WTC11 (cell line): ENCODE results near the gene IQCE. TPM values are rescaled to one million over a fixed set of nuclear protein-coding genes. Genes with fewer than 3 reads are reported as not detected.

Experiments
- ATAC-seq: fragments of 200-7000 bp; cut with Tn5 transposase; 2 replicates; pipeline ENCODE4 v1.10.0; 2021; ENCODE audit warnings: mild to moderate bottlenecking, moderate library complexity
- CTCF ChIA-PET: fragments of 300-600 bp; sonication (Branson Sonifier 250); formaldehyde crosslinking; loops from one replicate; lab custom pipeline; 2021; ENCODE audit warnings: antibody characterized with exemption; lab: Charles Lee
- POLR2A ChIA-PET: fragments of 350-600 bp; sonication (Branson Sonifier 250); formaldehyde crosslinking; loops from one replicate; lab custom pipeline; 2021; ENCODE audit warnings: antibody characterized with exemption; lab: Charles Lee
- DNase-seq: peaks from one replicate; pipeline ENCODE4 v3.0.0; 2021; ENCODE audit warnings: low spot score
- H3K27ac Mint-ChIP-seq: 2 replicates; pipeline ENCODE4 v1.8.0; 2021; ENCODE audit warnings: mixed read lengths
- H3K27me3 Mint-ChIP-seq: 2 replicates; pipeline ENCODE4 v1.8.0; 2021; ENCODE audit warnings: low read depth, mild to moderate bottlenecking, moderate library complexity, mixed read lengths
- H3K36me3 Mint-ChIP-seq: 2 replicates; pipeline ENCODE4 v1.8.0; 2021; ENCODE audit warnings: mixed read lengths
- H3K4me1 Mint-ChIP-seq: 2 replicates; pipeline ENCODE4 v1.8.0; 2022; ENCODE audit warnings: mixed read lengths
- H3K4me3 Mint-ChIP-seq: 2 replicates; pipeline ENCODE4 v1.8.0; 2021; ENCODE audit warnings: mild to moderate bottlenecking, moderate library complexity, mixed read lengths
- H3K9me3 Mint-ChIP-seq: 2 replicates; pipeline ENCODE4 v1.8.0; 2021; ENCODE audit warnings: mixed read lengths
- ETV6 ChIP-seq: sonication (generic); formaldehyde crosslinking; IDR thresholded peaks from 2 replicates; pipeline ENCODE4 v1.8.1; 2022; ENCODE audit warnings: mild to moderate bottlenecking, missing genetic modification reagents
- FOXJ3 ChIP-seq: sonication (generic); formaldehyde crosslinking; IDR thresholded peaks from 2 replicates; pipeline ENCODE4 v1.9.0; 2021; ENCODE audit warnings: missing genetic modification reagents, mild to moderate bottlenecking, borderline replicate concordance
- FOXK1 ChIP-seq: sonication (generic); formaldehyde crosslinking; IDR thresholded peaks from 2 replicates; pipeline ENCODE4 v1.8.0; 2022; ENCODE audit warnings: mild to moderate bottlenecking, moderate library complexity, missing genetic modification reagents
- FOXP1 ChIP-seq: sonication (generic); formaldehyde crosslinking; IDR thresholded peaks from 2 replicates; pipeline ENCODE4 v1.8.0; 2022; ENCODE audit warnings: missing genetic modification reagents, mild to moderate bottlenecking, moderate library complexity, borderline replicate concordance
- NR1H2 ChIP-seq: sonication (generic); formaldehyde crosslinking; IDR thresholded peaks from 2 replicates; pipeline ENCODE4 v1.9.0; 2021; ENCODE audit warnings: mild to moderate bottlenecking, moderate library complexity, missing genetic modification reagents
- NR2C2 ChIP-seq: sonication (generic); formaldehyde crosslinking; IDR thresholded peaks from 2 replicates; pipeline ENCODE4 v1.8.0; 2022; ENCODE audit warnings: mild to moderate bottlenecking, missing genetic modification reagents
- SMAD3 ChIP-seq: sonication (generic); formaldehyde crosslinking; IDR thresholded peaks from 2 replicates; pipeline ENCODE4 v1.8.0; 2022; ENCODE audit warnings: missing genetic modification reagents, mild to moderate bottlenecking, borderline replicate concordance
- SMAD4 ChIP-seq: sonication (generic); formaldehyde crosslinking; IDR thresholded peaks from 2 replicates; pipeline ENCODE4 v1.8.0; 2022; ENCODE audit warnings: mild to moderate bottlenecking, missing genetic modification reagents
- TCF7 ChIP-seq: sonication (generic); formaldehyde crosslinking; IDR thresholded peaks from 2 replicates; pipeline ENCODE4 v1.8.0; 2022; ENCODE audit warnings: mild to moderate bottlenecking, low read depth, missing genetic modification reagents, moderate library complexity
- TEAD4 ChIP-seq: sonication (generic); formaldehyde crosslinking; IDR thresholded peaks from 2 replicates; pipeline ENCODE4 v1.8.0; 2022; ENCODE audit warnings: mild to moderate bottlenecking, missing genetic modification reagents
- TP53 ChIP-seq: sonication (generic); formaldehyde crosslinking; IDR thresholded peaks from 2 replicates; pipeline ENCODE4 v1.8.1; 2023; ENCODE audit warnings: mild to moderate bottlenecking, missing genetic modification reagents
- ZNF121 ChIP-seq: sonication (generic); formaldehyde crosslinking; IDR thresholded peaks from 2 replicates; pipeline ENCODE4 v1.8.0; 2023; ENCODE audit warnings: missing genetic modification reagents
- ZNF263 ChIP-seq: sonication (generic); formaldehyde crosslinking; IDR thresholded peaks from 2 replicates; pipeline ENCODE4 v1.8.1; 2022; ENCODE audit warnings: low read depth, mild to moderate bottlenecking, moderate library complexity, missing genetic modification reagents
- ZNF416 ChIP-seq: fragments of 250-450 bp; sonication (Bioruptor Pico); IDR thresholded peaks from 2 replicates; pipeline ENCODE4 v1.9.0; 2021; ENCODE audit warnings: mild to moderate bottlenecking, inconsistent platforms
- ZNF423 ChIP-seq: fragments of 250-450 bp; sonication (Bioruptor Pico); IDR thresholded peaks from 2 replicates; pipeline ENCODE4 v2.1.2; 2022; ENCODE audit warnings: mild to moderate bottlenecking, moderate library complexity
- total RNA-seq: library from RNA; stranded (reverse); gene quantifications from 3 replicates; pipeline ENCODE4 v1.2.3, GENCODE V29; 2021
- TF ChIP-seq, protein P1 (sequence below): sonication (generic); formaldehyde crosslinking; IDR thresholded peaks from 2 replicates; pipeline ENCODE4 v1.8.0; 2023; ENCODE audit warnings: missing genetic modification reagents
- TF ChIP-seq, protein P2 (sequence below): sonication (generic); formaldehyde crosslinking; IDR thresholded peaks from 2 replicates; pipeline ENCODE4 v1.8.0; 2022; ENCODE audit warnings: mild to moderate bottlenecking, missing genetic modification reagents
- TF ChIP-seq, protein P3 (sequence below): sonication (generic); formaldehyde crosslinking; IDR thresholded peaks from 2 replicates; pipeline ENCODE4 v1.8.1; 2022; ENCODE audit warnings: mild to moderate bottlenecking, moderate library complexity, missing genetic modification reagents
- TF ChIP-seq, protein P4 (sequence below): sonication (generic); formaldehyde crosslinking; conservative IDR thresholded peaks from 2 replicates; pipeline ENCODE4 v1.8.1; 2022; ENCODE audit warnings: mild to moderate bottlenecking, missing genetic modification reagents
- TF ChIP-seq, protein P5 (sequence below): fragments of 250-450 bp; sonication (Bioruptor Pico); IDR thresholded peaks from 2 replicates; pipeline ENCODE4 v1.8.0; 2021; ENCODE audit warnings: mild to moderate bottlenecking
- TF ChIP-seq, protein P6 (sequence below): fragments of 200-600 bp; IDR thresholded peaks from 2 replicates; pipeline ENCODE4 v1.8.0; 2022; ENCODE audit warnings: antibody characterized with exemption
- TF ChIP-seq, protein P7 (sequence below): fragments of 250-450 bp; sonication (Bioruptor Pico); conservative IDR thresholded peaks from 2 replicates; pipeline ENCODE4 v1.9.0; 2021; ENCODE audit warnings: mild to moderate bottlenecking

Gene IQCE
- total RNA-seq, 1 experiment from 2014 or later = 4.4 TPM

DNA sequence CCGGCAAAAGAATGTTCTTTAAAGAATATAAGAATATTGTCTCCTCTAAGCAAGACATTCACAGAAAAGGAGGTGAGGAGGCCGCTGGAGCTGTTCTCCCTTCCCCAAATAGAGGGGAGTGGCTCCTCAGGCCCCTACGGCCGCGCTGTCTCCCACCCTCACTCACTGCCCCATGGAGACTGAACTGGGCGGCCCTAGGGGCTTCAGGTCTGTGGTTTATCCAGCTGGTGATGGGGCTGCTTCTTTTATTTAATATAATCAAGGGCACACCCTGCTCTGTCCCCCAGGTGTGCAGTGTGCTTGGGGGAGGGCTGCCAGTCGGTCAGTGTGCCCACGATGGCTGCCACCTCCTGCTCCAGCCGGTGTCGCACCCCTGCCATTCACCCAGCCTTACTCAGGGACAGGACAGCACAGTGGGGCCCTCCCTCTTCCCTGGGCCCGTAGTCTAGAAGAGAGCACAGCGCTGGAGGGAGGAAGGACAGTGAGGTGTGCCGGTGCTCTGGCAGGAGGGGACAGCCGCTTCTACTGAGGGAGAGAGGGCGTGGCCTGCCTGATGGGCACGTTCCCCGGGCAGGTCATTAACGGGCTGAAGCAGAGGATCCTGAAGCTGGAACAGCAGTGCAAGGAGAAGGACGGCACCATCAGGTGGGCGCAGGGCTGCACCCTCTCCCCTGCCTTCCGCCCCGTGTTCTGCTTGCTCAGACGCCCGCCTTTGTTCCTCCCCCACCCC is 23.4 kb downstream of the IQCE start:
- TF ChIP-seq, protein P1, sequence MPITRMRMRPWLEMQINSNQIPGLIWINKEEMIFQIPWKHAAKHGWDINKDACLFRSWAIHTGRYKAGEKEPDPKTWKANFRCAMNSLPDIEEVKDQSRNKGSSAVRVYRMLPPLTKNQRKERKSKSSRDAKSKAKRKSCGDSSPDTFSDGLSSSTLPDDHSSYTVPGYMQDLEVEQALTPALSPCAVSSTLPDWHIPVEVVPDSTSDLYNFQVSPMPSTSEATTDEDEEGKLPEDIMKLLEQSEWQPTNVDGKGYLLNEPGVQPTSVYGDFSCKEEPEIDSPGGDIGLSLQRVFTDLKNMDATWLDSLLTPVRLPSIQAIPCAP (CRISPR knock-in tag) = no peak
- TF ChIP-seq ZNF121 (CRISPR knock-in tag) (peak; percentile 69; the same call in 1 of the 2 replicates), SMAD3 (CRISPR knock-in tag) (no peak), ZNF263 (CRISPR knock-in tag) (peak; percentile 14; the same call in 1 of the 2 replicates)
- TF ChIP-seq, protein P2, sequence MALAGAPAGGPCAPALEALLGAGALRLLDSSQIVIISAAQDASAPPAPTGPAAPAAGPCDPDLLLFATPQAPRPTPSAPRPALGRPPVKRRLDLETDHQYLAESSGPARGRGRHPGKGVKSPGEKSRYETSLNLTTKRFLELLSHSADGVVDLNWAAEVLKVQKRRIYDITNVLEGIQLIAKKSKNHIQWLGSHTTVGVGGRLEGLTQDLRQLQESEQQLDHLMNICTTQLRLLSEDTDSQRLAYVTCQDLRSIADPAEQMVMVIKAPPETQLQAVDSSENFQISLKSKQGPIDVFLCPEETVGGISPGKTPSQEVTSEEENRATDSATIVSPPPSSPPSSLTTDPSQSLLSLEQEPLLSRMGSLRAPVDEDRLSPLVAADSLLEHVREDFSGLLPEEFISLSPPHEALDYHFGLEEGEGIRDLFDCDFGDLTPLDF (CRISPR knock-in tag) = no peak
- CTCF ChIA-PET = interaction anchor here (0.6 to 2.2 kb wide), 4 partner anchors 27 to 114 kb away, joined by 3 to 7 read pairs (median 3); no protein-coding TSS in a partner anchor
- Mint-ChIP-seq H3K36me3 (0 out of 2 replicates have a peak, but pooled peaks cover 3% of the 10 kb centered on the region), H3K27me3 (no peaks in the 10 kb centered on the region), H3K9me3 (no peaks in the 10 kb centered on the region), H3K27ac (no peak overlapping the region), H3K4me1 (peaks cover 16% of the 10 kb centered on the region), H3K4me3 (no peak overlapping the region)
- DNase-seq (no peak), ATAC-seq (peak; percentile 46)
- POLR2A ChIA-PET = interaction anchor here (0.6 kb wide), 1 partner anchor 131 kb away, joined by 3 read pairs; no protein-coding TSS in a partner anchor

DNA sequence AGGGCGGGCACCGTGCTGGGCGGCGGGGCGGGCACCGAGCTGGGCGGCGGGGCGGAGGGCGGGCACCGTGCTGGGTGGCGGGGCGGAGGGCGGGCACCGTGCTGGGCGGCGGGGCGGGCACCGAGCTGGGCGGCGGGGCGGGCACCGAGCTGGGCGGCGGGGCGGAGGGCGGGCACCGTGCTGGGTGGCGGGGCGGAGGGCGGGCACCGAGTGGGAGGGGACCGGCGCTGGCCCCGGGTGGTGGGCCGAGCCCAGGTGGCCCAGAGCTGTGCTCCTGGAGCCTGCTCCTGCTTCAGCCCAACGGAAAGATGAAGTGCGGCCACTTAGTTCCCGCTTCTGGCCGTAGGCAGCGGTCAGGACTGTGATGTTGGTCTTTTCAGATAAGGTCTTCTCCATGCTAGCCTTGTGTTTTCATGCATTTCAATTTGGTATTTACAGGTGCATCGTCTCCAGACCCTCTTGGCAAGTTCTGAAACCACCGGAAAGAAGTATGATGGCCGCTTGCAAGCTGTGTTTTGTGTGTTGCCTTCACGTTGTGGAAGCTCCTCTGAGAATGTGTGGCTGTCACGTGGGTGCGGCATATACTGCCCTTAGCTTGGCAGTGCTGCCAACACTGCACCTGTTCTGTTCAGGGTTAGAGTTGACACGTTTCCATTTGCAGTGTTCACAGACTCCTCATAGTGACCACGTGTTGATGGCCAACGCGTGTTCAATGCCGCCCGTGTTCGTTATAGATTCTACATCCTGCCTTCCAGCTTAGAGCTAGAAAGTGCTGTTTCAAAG is 25.2 kb downstream of the IQCE start:
- Mint-ChIP-seq H3K27me3 (no peaks in the 10 kb centered on the region), H3K4me3 (no peak overlapping the region), H3K36me3 (0 out of 2 replicates have a peak, but pooled peaks cover 3% of the 10 kb centered on the region), H3K4me1 (peaks cover 16% of the 10 kb centered on the region), H3K27ac (peak overlapping the region; percentile 72; the same call in 1 of the 2 replicates), H3K9me3 (no peaks in the 10 kb centered on the region)
- no peak for ATAC-seq
- TF ChIP-seq ZNF423 (no peak), NR1H2 (CRISPR knock-in tag) (no peak), FOXK1 (CRISPR knock-in tag) (no peak), TP53 (CRISPR knock-in tag) (no peak)
- TF ChIP-seq, protein P3, sequence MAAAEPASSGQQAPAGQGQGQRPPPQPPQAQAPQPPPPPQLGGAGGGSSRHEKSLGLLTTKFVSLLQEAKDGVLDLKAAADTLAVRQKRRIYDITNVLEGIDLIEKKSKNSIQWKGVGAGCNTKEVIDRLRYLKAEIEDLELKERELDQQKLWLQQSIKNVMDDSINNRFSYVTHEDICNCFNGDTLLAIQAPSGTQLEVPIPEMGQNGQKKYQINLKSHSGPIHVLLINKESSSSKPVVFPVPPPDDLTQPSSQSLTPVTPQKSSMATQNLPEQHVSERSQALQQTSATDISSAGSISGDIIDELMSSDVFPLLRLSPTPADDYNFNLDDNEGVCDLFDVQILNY (CRISPR knock-in tag) = no peak
- DNase-seq = no peak
- CTCF ChIA-PET = interaction anchor here (0.6 to 2.2 kb wide), 4 partner anchors 10 to 214 kb away, joined by 3 to 7 read pairs (median 6); no protein-coding TSS in a partner anchor
- POLR2A ChIA-PET = no interaction called here

DNA sequence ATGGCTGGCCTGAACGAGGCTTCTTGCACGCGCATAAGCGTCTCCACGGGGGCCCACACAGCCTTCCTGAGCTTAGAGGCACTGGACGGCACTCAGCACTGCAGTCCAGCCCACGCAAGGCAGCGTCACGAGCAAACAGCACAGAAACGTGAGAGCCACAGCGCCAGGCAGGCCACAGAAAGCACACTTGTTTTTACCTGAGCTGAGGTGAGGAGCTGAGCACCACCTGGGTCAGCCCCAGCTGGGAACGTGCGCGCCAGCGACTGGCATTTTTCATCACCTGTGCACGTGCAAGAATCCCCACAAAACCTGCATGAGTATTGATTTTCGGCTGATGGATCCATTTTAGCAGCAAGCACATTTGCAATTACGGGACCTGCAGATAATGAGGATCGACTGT is 26.7 kb downstream of the IQCE start:
- CTCF ChIA-PET = interaction anchor here (0.7 to 2.4 kb wide), 12 partner anchors 9 to 154 kb away, joined by 3 to 11 read pairs (median 3); no protein-coding TSS in a partner anchor
- H3K4me3 Mint-ChIP-seq = no peak overlapping the region
- TF ChIP-seq, protein P4, sequence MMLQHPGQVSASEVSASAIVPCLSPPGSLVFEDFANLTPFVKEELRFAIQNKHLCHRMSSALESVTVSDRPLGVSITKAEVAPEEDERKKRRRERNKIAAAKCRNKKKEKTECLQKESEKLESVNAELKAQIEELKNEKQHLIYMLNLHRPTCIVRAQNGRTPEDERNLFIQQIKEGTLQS = no peak
- TF ChIP-seq, protein P5, sequence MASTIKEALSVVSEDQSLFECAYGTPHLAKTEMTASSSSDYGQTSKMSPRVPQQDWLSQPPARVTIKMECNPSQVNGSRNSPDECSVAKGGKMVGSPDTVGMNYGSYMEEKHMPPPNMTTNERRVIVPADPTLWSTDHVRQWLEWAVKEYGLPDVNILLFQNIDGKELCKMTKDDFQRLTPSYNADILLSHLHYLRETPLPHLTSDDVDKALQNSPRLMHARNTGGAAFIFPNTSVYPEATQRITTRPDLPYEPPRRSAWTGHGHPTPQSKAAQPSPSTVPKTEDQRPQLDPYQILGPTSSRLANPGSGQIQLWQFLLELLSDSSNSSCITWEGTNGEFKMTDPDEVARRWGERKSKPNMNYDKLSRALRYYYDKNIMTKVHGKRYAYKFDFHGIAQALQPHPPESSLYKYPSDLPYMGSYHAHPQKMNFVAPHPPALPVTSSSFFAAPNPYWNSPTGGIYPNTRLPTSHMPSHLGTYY (CRISPR knock-in tag) = no peak
- TF ChIP-seq SMAD4 (CRISPR knock-in tag) (no peak), TCF7 (no peak), ZNF416 (no peak), TEAD4 (CRISPR knock-in tag) (no peak), FOXP1 (CRISPR knock-in tag) (no peak), FOXJ3 (CRISPR knock-in tag) (no peak), ETV6 (CRISPR knock-in tag) (no peak), NR2C2 (no peak)
- TF ChIP-seq, protein P6, sequence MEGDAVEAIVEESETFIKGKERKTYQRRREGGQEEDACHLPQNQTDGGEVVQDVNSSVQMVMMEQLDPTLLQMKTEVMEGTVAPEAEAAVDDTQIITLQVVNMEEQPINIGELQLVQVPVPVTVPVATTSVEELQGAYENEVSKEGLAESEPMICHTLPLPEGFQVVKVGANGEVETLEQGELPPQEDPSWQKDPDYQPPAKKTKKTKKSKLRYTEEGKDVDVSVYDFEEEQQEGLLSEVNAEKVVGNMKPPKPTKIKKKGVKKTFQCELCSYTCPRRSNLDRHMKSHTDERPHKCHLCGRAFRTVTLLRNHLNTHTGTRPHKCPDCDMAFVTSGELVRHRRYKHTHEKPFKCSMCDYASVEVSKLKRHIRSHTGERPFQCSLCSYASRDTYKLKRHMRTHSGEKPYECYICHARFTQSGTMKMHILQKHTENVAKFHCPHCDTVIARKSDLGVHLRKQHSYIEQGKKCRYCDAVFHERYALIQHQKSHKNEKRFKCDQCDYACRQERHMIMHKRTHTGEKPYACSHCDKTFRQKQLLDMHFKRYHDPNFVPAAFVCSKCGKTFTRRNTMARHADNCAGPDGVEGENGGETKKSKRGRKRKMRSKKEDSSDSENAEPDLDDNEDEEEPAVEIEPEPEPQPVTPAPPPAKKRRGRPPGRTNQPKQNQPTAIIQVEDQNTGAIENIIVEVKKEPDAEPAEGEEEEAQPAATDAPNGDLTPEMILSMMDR = no peak
- TF ChIP-seq, protein P7, sequence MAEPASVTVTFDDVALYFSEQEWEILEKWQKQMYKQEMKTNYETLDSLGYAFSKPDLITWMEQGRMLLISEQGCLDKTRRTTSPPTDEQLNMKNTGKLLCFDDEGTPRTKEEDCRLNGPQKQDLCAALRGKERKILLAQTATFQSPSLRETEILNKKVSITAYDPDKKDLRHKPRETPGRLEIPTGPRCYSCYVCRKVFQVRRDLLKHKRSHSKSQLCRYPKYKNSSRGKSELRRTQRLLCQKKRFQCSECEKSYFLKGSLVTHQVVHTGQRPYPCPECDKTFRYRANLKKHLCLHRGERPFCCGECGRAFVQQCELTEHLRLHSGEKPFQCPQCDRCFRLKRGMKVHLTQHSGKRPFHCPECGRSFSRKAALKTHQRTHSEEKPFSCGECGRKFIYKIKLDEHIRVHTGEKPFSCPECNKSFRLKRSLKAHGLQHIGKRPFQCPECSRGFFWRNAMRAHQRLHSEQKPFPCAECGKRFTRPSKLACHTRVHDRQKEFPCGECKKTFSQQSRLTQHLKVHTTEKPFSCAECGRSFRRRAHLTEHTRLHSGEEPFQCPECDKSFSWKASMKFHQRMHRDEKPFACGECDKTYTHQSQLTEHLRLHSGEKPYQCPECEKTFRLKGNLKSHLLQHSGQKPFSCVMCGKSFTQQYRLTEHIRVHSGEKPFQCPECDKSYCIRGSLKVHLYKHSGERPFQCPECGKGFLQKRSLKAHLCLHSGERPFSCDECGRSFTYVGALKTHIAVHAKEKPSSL = no peak

More for the DNA sequence above, 26.7 kb downstream of the IQCE start:
- Mint-ChIP-seq H3K9me3 (no peaks in the 10 kb centered on the region), H3K36me3 (0 out of 2 replicates have a peak, but pooled peaks cover 3% of the 10 kb centered on the region), H3K4me1 (peaks cover 16% of the 10 kb centered on the region), H3K27ac (peak overlapping the region; percentile 85), H3K27me3 (no peaks in the 10 kb centered on the region)
- POLR2A ChIA-PET = interaction anchor here (0.6 kb wide), 1 partner anchor 26 kb away, joined by 3 read pairs; the partner anchor contains the start of gene IQCE
- no peak for DNase-seq
- ATAC-seq = no peak
